K562 (cell line): ENCODE results near the gene ADIG. TPM values are rescaled to one million over a fixed set of nuclear protein-coding genes. Genes with fewer than 3 reads are reported as not detected.

ENCODE experiments used
- ATAC-seq: fragments of 200-7000 bp; cut with Tn5 transposase; 3 replicates; pipeline ENCODE4 v1.9.1; 2020; ENCODE audit warnings: moderate library complexity
- BruUV-seq: library from RNA; stranded (reverse); fragments of 400-500 nt; replicated peaks from 2 replicates; lab custom pipeline; 2021; lab: Mats Ljungman, UMichigan
- CTCF ChIA-PET: fragments of 300-600 bp; formaldehyde crosslinking; extraction: SDS; loops from one replicate; lab custom pipeline; 2021; ENCODE audit warnings: low intra/inter-chr PET ratio; lab: Yijun Ruan, JAX
- POLR2A ChIA-PET: fragments of 300-600, 350-650 bp; sonication (Branson Sonifier 250); formaldehyde crosslinking; extraction: SDS; loops from one replicate; lab custom pipeline; 2021; ENCODE audit warnings: antibody characterized with exemption, inconsistent platforms; lab: Yijun Ruan, JAX
- DNase-seq, 4 experiments: peaks; one replicate each; pipeline versions ENCODE4 v3.0.0 to v3.0.0-alpha.2; 2011 to 2018; ENCODE audit warnings: low spot score in 3 of 4, mixed read lengths in 3 of 4; ENCODE audit errors: extremely low read depth in 1 of 4
- FAIRE-seq: peaks from 2 replicates; lab custom pipeline; 2011; peaks lifted over from hg19 to GRCh38; lab: Jason Lieb, UNC
- H2AFZ ChIP-seq: 2 replicates; pipeline ENCODE4 v1.6.0; 2011; ENCODE audit warnings: low read depth, low read length, control low read depth, inconsistent platforms
- H3K27ac ChIP-seq: fragments of 200-600 bp; 3 replicates; pipeline ENCODE4 v1.8.0; 2011; ENCODE audit warnings: low read depth, mild to moderate bottlenecking, control low read depth, inconsistent platforms, low read length, moderate library complexity, mixed read lengths; ENCODE audit errors: extremely low read depth
- H3K27me3 ChIP-seq, 2 experiments: fragments of 300-600 bp in 1 of 2; 2 replicates in 1 of 2; 3 replicates in 1 of 2; pipeline versions ENCODE4 v1.6.0 to v1.8.0; 2011; ENCODE audit warnings: inconsistent platforms in 2 of 2, low read length in 2 of 2, mild to moderate bottlenecking in 1 of 2, mixed read lengths in 1 of 2, moderate library complexity in 1 of 2; ENCODE audit not compliant: control insufficient read depth in 2 of 2, insufficient read depth in 2 of 2
- H3K36me3 ChIP-seq: fragments of 300-600 bp; 3 replicates; pipeline ENCODE4 v1.8.0; 2011; ENCODE audit warnings: mild to moderate bottlenecking, low read length, inconsistent platforms; ENCODE audit not compliant: control insufficient read depth, insufficient read depth
- H3K4me1 ChIP-seq, 2 experiments: fragments of 200-600 bp in 1 of 2; replicated peaks in 1 of 2; 2 replicates in 1 of 2; 3 replicates in 1 of 2; pipeline versions ENCODE4 v1.5.1 to v1.8.0; 2011; ENCODE audit warnings: inconsistent platforms in 2 of 2, low read length in 2 of 2, mild to moderate bottlenecking in 1 of 2, mixed read lengths in 1 of 2, moderate library complexity in 1 of 2; ENCODE audit not compliant: control insufficient read depth in 2 of 2, insufficient read depth in 2 of 2
- H3K4me2 ChIP-seq: 2 replicates; pipeline ENCODE4 v1.6.1; 2011; ENCODE audit warnings: low read length, control low read depth, inconsistent platforms, mixed read lengths; ENCODE audit not compliant: insufficient read depth
- H3K4me3 ChIP-seq: fragments of 200-600 bp; sonication (generic), shearing (Covaris generic); 2 replicates; pipeline ENCODE4 v1.5.1; 2016; ENCODE audit warnings: control low read depth, inconsistent platforms
- H3K79me2 ChIP-seq: fragments of 200-600 bp; 3 replicates; pipeline ENCODE4 v1.8.0; 2011; ENCODE audit warnings: low read length, inconsistent platforms; ENCODE audit not compliant: control insufficient read depth, insufficient read depth
- H3K9ac ChIP-seq, 2 experiments: 2 replicates each; pipeline versions ENCODE4 v1.6.0 to v1.6.1; 2011; ENCODE audit warnings: low read depth in 2 of 2, low read length in 2 of 2, control low read depth in 1 of 2, inconsistent platforms in 1 of 2, mild to moderate bottlenecking in 1 of 2, mixed read lengths in 1 of 2; ENCODE audit not compliant: insufficient read depth in 1 of 2
- H3K9me1 ChIP-seq: one replicate; pipeline ENCODE4 v1.6.0; 2011; ENCODE audit warnings: inconsistent platforms, mild to moderate bottlenecking, low read length, moderate library complexity; ENCODE audit not compliant: control insufficient read depth, insufficient read depth
- H3K9me3 ChIP-seq: replicated peaks from 2 replicates; pipeline ENCODE4 v1.5.1; 2011; ENCODE audit warnings: low read depth, low read length, inconsistent platforms; ENCODE audit not compliant: control insufficient read depth, insufficient read depth
- H4K20me1 ChIP-seq: replicated peaks from 2 replicates; pipeline ENCODE4 v1.6.1; 2011; ENCODE audit warnings: low read length, inconsistent platforms, mixed read lengths; ENCODE audit not compliant: control insufficient read depth, insufficient read depth
- E2F5 ChIP-seq: sonication (generic); formaldehyde crosslinking; IDR thresholded peaks from 2 replicates; pipeline ENCODE4 v1.8.0; 2022; ENCODE audit warnings: mild to moderate bottlenecking, missing genetic modification reagents
- MIER1 ChIP-seq: fragments of 450-650 bp; IDR thresholded peaks from 2 replicates; pipeline ENCODE4 v1.6.1; 2016; ENCODE audit warnings: antibody characterized with exemption, mild to moderate bottlenecking, low read depth
- MTF1 ChIP-seq: fragments of 250-450 bp; sonication (Bioruptor Pico); IDR thresholded peaks from 2 replicates; pipeline ENCODE4 v1.9.0; 2021; ENCODE audit warnings: moderate library complexity, mild to moderate bottlenecking, inconsistent platforms, borderline replicate concordance
- XRCC3 ChIP-seq: fragments of 450-650 bp; IDR thresholded peaks from 2 replicates; pipeline ENCODE4 v1.6.1; 2017; ENCODE audit warnings: mild to moderate bottlenecking, moderate library complexity
- ZNF347 ChIP-seq: fragments of 450-650 bp; formaldehyde crosslinking; IDR thresholded peaks from 2 replicates; pipeline ENCODE4 v1.4.0; 2020; ENCODE audit warnings: low read depth, mild to moderate bottlenecking, moderate library complexity
- ZNF445 ChIP-seq: fragments of 250-450 bp; sonication (Bioruptor Pico); IDR thresholded peaks from 2 replicates; pipeline ENCODE4 v1.4.0; 2020; ENCODE audit warnings: low read depth, mild to moderate bottlenecking, moderate library complexity
- ZNF609 ChIP-seq: sonication (generic); formaldehyde crosslinking; IDR thresholded peaks from 2 replicates; pipeline ENCODE4 v1.8.1; 2023; ENCODE audit warnings: missing genetic modification reagents, mild to moderate bottlenecking, borderline replicate concordance
- WGBS: fragments of 100-300 bp; shearing (Covaris generic); methylation state at CpG from one replicate; pipeline ENCODE4 v1.1.6; 2016; ENCODE audit warnings: low coverage, mixed read lengths; ENCODE audit not compliant: insufficient coverage; ENCODE audit errors: missing lambda C conversion rate; 5-methylcytosine and 5-hydroxymethylcytosine counted together
- in situ Hi-C: fragments of 300-500 bp; cut with MboI; formaldehyde crosslinking; loops from 4 replicates; pipeline ENCODE4 v1.15.0; 2018; ENCODE audit warnings: inconsistent platforms, mixed read lengths
- intact Hi-C: fragments of 100-400 bp; cut with micrococcal nuclease; formaldehyde crosslinking; loops from 2 replicates; pipeline ENCODE4 v1.14.2; 2022
- polyA plus RNA-seq, 8 experiments: library from polyadenylated mRNA; depleted of rRNA in 4 of 8; stranded (reverse) in 5 of 8; unstranded in 3 of 8; fragments of >200 nt; fragmentation: Nextera tagmentation in 2 of 8; fragmentation: Illumina TruSeq in 1 of 8; extraction: Ambion mirVana in 2 of 8; extraction: Trizol in 1 of 8; gene quantifications; 2 replicates each; pipeline versions ENCODE4 v1.2.1 to v1.2.3, GENCODE V29; 2011 to 2014; ENCODE audit warnings: inconsistent platforms in 1 of 8, missing spikeins in 1 of 8
- total RNA-seq, 7 experiments: library from RNA; depleted of rRNA in 6 of 7; stranded (reverse); fragments of >200 nt in 6 of 7; fragmentation: Illumina TruSeq in 2 of 7; extraction: Trizol in 2 of 7; gene quantifications; 2 replicates each; pipeline versions ENCODE4 v1.2.1 to v1.2.3, GENCODE V29; 2011 to 2021; ENCODE audit warnings: low replicate concordance in 1 of 7

Gene ADIG
- total and polyA plus RNA-seq, 9 of the 15 experiments (the other 6 are each of a cell fraction or from before 2014, with no cell fraction given), result not detected

GRCh38 chr20:38585404-38586180 is 4.6 kb downstream of the ADIG start:
- intact Hi-C loops (no loop called here), in situ Hi-C loops (no loop called here)
- ChIA-PET POLR2A (interaction anchor here (0.7 kb wide), 1 partner anchor 340 kb away, joined by 4 read pairs; no protein-coding TSS in a partner anchor), CTCF (no interaction called here)
- H3K9ac ChIP-seq, result peak overlapping the region in 1 of 2 experiments; percentile 7; a peak in 1 of 4 replicates
- H3K9me3 ChIP-seq, result no peaks in the 10 kb centered on the region
- H3K79me2 ChIP-seq, result no peaks in the 10 kb centered on the region
- no peaks in the 10 kb centered on the region for H4K20me1 ChIP-seq
- no peaks in the 10 kb centered on the region for H3K9me1 ChIP-seq
- H3K27me3 ChIP-seq, result peaks cover 40 to 81% of the 10 kb centered on the region in 2 experiments
- peaks cover 0 to 3% of the 10 kb centered on the region in 2 experiments; a peak in 1 of 5 replicates for H3K4me1 ChIP-seq
- H3K27ac ChIP-seq, result no peak overlapping the region
- no peak overlapping the region for H3K4me2 ChIP-seq
- ATAC-seq, result peak; percentile 23; the same call in 2 of the 3 replicates
- WGBS, result 5% methylated on average over 10 of the region's 10 CpGs
- no peak overlapping the region for H2AFZ ChIP-seq
- no peak overlapping the region for H3K4me3 ChIP-seq
- H3K36me3 ChIP-seq, result no peaks in the 10 kb centered on the region
- no peak for FAIRE-seq
- no TSS peak for BruUV-seq
- TF ChIP-seq XRCC3, result no peak
- no peak for TF ChIP-seq ZNF347 (CRISPR knock-in tag)
- no peak for TF ChIP-seq MIER1
- TF ChIP-seq ZNF609, result no peak
- TF ChIP-seq ZNF445 (CRISPR knock-in tag), result no peak
- TF ChIP-seq MTF1, result no peak
- no peak for TF ChIP-seq E2F5 (CRISPR knock-in tag)
- no peak for DNase-seq
